ENCODE results near the gene ORM2.

The ORM2 gene

DNA sequence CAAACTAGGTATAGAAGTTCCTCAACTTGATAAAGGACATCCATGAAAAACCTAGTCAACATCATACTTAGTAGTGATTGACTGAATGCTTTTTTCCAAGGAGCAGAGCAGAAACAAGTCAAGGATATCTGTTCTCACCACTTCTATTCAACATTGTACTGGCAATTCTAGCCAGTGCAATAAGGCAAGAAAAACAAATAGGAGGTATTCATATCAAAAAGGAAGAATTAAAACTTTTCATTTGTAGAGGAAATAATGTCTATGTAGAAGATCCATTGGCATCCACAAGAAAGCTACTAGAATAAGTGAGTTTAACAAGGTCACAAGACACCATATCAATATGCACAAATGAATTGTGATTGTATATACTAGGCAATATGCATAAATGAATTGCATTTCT is 35.0 kb upstream of the ORM2 start:
- no peak for DNase-seq (ENCODE audit: low read depth in 2 of 2)

DNA sequence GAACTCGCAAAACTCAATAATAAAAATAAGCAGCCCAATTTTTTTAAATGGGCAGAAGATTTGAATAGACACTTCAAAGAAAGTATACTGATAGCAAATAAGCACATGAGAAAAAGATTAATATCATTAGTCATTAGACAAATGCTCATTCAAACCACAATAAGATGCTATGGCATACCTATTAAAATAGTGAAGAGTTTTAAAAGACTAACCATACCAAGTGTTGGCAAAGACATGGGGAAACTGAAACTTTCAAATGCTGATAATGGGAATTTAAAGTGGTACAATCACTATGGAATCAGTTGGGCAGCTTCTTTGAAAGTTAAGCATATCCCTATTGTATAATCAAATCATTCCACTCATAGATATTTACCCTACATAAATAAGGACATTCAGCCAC is 33.3 kb upstream of the ORM2 start:
- no peak for DNase-seq (ENCODE audit: low read depth in 2 of 2)

GRCh38 chr9:114299286-114300152 is 30.1 kb upstream of the ORM2 start:
- no peak for DNase-seq (ENCODE audit: low read depth in 2 of 2)

DNA sequence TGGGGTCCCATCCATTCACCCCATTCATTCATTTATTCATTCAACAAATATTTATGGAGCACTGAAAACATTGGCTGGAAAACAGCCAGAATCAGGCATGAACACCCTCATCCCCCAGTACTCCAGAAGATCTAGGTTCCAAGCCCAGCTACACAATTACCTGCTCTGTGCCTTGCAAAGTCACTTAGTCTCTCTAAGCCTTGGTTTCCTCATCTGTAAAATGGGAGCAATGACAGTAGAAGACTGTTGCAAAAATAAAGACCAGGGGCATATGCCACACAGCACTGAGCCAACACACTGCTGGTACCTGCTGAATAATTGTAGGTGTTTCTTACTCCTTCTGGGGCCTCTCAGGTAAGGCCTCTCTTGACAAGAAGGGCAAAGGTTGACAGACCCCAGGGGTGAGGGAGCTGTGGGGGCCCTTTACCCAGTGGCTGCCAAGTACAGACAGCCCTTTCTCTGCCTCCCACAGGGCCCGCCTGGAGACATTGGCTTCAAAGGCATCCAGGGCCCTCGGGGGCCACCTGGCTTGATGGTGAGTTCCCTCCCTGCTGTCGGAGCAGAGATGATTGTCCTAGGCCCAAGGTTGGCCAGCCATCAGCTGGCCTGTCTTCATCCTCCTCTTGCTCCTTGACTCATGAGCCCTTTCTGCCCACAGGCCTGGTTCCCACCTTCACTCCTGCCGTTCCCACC is 29.4 kb upstream of the ORM2 start:
- DNase-seq (ENCODE audit: low read depth in 2 of 2) = no peak

- no peak for DNase-seq (ENCODE audit: low read depth in 2 of 2)
Observed at GRCh38 chr9:114300846-114301797, 28.5 kb upstream of the ORM2 start.

DNA sequence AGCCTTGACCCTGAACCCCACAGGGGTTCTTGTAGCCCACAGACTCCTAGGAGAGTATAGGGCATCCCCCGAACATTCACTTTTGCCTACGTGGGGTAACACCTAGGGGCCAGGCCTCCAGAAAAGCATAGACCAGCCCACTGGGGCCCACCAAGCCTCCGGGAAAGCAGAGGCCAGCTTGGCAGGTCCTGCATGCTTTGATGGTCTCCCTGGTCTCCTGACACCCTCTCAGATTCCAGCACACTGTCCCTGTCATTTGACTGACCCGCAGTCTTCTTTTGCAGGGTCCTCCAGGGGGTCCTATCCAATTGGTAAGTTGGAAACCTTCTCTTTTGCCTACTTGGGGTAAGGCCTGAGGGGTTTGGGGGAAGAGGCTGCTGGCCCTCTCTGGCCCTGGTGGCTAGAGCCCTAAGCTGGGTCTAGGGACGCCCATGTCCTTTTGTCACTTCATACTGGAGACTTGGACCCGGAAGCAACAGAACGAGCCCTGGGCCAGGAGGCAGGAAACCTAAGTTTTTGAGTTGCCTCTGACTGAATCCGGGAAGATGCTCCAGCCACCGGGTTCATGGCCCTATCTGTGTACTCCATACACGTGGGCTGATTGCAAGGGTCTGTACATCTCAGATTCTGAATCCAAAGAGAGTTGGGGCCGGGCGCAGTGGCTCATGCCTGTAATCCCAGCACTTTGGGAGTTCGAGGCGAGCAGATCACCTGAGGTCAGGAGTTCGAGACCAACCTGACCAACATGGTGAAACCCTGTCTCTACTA is 27.7 kb upstream of the ORM2 start:
- DNase-seq (ENCODE audit: low read depth in 2 of 2) = no peak

GRCh38 chr9:114302727-114303126 is 26.9 kb upstream of the ORM2 start:
- no peak for DNase-seq (ENCODE audit: low read depth in 2 of 2)

DNA sequence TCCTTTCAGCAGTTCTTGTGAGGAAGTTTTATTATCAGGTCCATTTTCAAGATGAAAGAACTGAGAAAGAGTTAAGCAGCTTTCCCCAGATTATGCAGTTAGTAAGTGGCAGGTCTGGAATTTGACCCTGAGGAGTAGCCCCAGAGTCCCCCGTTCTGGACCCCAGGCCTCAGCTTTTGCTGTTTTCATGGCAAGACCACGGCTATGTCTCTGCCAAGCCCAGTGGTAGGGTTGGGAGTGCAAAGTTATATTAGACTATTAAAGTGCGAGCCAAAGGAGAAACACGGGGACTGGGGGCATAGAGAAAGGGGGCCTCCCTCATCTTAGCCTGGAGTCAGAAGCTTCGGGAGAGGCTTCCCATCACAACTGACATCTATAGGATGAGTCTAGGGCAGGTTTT is 26.1 kb upstream of the ORM2 start:
- no peak for DNase-seq (ENCODE audit: low read depth in 2 of 2)

DNA sequence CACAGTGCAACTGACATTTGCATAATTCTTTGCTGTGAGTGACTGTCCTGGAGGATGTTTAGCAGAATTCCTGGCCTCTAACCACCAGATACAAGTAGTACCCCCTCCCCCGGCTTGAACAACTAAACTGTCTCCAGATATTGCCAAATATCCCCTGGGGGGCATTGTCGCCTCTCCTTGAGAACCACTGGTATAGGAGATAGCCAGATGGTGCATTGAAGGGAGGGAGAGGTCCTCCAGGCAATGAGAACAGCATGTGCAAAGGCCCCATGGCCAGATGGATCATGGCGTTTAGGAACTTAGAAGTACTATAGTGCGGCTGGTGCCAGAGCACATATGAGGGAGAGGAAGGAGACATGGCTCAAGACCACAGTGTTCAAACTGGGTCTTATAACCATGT is 25.7 kb upstream of the ORM2 start:
- DNase-seq (ENCODE audit: low read depth in 2 of 2) = no peak

DNA sequence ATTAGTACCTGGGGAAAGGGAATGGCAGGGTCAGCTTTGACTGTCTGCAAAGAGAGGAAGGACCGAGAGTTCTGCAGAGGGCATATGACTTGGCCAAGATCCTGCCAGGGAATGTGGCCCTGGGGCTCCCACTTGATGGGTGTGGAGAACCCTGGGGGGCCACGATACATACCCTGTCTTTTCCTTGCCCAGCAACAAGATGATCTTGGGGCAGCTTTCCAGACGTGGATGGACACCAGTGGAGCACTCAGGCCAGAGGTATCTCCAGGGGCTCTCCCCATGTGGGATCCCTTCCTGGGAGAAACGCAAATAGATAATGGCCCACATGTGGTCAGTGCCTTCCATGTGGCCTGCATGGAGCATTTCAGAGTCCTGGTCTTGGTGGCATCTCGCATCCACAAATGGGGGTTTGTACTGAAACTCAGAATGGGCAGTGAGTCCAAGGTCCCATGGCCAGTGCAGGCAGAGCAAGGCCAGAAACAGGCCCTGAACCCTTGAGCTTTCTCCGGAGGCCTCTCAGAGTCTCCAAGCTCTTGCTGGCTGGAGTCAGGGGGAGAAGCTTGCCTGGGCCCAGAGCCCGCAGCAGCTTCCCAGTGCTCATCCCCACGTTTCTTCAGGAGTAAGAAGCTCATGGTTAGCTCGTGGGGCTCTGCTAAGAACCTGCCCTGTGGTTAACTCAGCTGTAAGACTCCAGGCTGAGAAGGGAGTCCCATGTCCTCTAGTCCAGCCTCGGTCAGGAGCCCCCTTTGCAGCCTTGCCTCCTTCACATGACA is 25.1 kb upstream of the ORM2 start:
- no peak for DNase-seq (ENCODE audit: low read depth in 2 of 2)

- DNase-seq (ENCODE audit: low read depth in 2 of 2) = no peak
Observed at GRCh38 chr9:114307899-114308267, 21.8 kb upstream of the ORM2 start.

- DNase-seq (ENCODE audit: low read depth in 2 of 2) = no peak
Observed at GRCh38 chr9:114308361-114308950, 21.2 kb upstream of the ORM2 start.

DNA sequence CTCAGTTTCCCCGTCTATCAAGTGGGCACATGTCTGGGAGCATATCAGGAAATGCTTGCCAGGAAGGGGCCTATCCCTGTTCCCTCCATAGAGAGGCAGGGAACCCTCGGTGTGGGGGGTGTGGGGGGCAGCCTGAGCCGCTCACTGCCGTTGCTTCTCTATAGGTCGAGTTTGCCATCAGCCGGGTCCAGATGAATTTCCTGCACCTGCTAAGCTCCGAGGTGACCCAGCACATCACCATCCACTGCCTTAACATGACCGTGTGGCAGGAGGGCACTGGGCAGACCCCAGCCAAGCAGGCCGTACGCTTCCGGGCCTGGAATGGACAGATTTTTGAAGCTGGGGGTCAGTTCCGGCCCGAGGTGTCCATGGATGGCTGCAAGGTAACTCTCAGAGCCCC is 20.6 kb upstream of the ORM2 start:
- DNase-seq (ENCODE audit: low read depth in 2 of 2) = no peak

- DNase-seq (ENCODE audit: low read depth in 2 of 2) = no peak
Observed at GRCh38 chr9:114310471-114311450, 18.9 kb upstream of the ORM2 start.

GRCh38 chr9:114311571-114312512 is 17.8 kb upstream of the ORM2 start:
- DNase-seq (ENCODE audit: low read depth in 2 of 2) = no peak

- no peak for DNase-seq (ENCODE audit: low read depth in 2 of 2)
Observed at GRCh38 chr9:114312513-114312875, 17.2 kb upstream of the ORM2 start.

DNA sequence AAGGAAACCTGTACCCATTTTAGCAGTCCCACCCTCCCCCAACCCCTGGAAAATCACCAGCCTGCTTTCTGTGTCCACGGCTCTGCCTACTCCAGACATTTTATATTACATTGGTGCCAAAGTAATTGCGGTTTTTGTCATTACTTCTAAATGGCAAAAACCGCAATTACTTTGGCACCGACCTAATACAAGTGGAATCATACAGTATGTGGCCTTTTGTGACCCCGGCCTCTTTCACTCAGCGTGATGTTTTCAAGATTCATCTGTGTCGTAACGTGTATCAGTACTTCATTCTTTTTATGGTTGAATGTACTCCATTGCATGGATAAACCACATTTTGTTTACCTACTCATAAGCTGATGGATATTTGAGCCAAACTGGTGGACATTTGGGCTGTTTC is 16.5 kb upstream of the ORM2 start:
- DNase-seq (ENCODE audit: low read depth in 2 of 2) = no peak

GRCh38 chr9:114314256-114314867 is 15.3 kb upstream of the ORM2 start:
- no peak for DNase-seq (ENCODE audit: low read depth in 2 of 2)

Measured in fibroblast of skin of left quadriceps (primary cell).